ENCODE data around the gene ZSCAN26. TPM values are rescaled to one million over a fixed set of nuclear protein-coding genes. Genes with fewer than 3 reads are reported as not detected.

Gene ZSCAN26
- 8.7 and 21.6 TPM in 2 replicates for total RNA-seq

DNA sequence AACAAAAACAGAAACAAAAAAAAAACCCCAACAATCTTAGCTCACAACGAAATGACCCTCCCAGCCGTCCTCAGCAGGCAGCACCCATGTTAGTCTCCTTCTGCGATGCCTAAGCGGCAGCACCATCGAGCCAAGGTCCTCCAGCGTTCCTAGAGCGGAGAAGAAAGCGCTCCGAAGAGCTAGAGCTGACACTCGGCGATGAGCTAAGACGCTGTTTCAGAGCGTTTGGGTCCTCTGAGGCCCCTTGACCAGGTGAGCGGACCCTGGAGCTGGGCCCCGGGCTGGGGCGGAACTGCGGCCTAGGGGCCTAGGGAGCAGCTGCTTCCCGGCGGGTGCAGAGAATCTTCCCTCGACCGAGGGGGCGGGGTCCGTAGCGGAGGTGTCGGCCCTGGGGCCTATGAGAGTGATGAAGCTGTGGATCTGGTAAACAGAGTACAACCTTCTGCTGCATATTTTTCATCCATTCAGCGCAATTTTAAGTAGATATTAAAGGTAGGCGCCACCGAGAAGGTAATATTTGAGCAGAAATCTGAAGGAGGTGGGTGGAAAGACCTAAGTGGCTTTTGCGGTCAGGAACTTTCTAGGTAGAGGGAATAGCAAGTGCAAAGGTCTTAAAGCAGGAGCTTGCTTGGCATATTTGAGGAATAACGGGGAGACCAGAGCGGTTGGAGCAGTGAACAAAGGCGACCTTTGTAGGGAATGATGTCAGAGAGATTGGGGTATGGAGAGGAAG is at the start of gene ZSCAN26:
Gene ZSCAN26, plus strand, starts transcription at position 182 of the 733 bp plus-strand sequence. CDS start 4,777 bp downstream, outside the sequence.
- TF ChIP-seq, protein P1, sequence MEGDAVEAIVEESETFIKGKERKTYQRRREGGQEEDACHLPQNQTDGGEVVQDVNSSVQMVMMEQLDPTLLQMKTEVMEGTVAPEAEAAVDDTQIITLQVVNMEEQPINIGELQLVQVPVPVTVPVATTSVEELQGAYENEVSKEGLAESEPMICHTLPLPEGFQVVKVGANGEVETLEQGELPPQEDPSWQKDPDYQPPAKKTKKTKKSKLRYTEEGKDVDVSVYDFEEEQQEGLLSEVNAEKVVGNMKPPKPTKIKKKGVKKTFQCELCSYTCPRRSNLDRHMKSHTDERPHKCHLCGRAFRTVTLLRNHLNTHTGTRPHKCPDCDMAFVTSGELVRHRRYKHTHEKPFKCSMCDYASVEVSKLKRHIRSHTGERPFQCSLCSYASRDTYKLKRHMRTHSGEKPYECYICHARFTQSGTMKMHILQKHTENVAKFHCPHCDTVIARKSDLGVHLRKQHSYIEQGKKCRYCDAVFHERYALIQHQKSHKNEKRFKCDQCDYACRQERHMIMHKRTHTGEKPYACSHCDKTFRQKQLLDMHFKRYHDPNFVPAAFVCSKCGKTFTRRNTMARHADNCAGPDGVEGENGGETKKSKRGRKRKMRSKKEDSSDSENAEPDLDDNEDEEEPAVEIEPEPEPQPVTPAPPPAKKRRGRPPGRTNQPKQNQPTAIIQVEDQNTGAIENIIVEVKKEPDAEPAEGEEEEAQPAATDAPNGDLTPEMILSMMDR (IDR thresholded peaks at IDR 0.05; ENCODE audit: insufficient read depth, low read depth, low read length): no peak
- DNase-seq (ENCODE audit: low read depth): peak; percentile 86
- peak within 1 kb of the TSS; percentile 80 for H3K4me3 ChIP-seq (ENCODE audit: low read depth, low read length)

DNA sequence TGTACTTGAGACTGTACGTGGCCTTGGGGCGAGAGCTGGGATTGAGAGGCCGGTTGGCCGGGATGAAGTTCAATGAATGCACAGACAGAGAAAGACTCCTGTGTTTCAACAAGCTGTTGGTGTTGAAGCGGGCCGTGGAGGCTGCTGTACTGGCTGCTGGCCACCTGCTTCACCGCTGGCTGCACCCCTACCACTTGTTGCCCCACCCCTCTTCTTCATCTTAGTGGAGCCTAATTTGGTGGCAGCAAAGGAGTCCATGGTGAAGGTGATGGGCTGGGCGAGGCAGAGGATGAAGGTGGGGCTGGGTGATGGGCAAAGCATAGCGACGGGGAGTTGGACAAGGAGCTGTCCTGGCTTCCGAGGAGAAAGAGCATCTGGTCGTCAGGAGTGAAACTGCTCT is 49.1 kb upstream of the ZSCAN26 start:
- H3K4me3 ChIP-seq (ENCODE audit: low read depth, low read length): no peak overlapping the region

DNA sequence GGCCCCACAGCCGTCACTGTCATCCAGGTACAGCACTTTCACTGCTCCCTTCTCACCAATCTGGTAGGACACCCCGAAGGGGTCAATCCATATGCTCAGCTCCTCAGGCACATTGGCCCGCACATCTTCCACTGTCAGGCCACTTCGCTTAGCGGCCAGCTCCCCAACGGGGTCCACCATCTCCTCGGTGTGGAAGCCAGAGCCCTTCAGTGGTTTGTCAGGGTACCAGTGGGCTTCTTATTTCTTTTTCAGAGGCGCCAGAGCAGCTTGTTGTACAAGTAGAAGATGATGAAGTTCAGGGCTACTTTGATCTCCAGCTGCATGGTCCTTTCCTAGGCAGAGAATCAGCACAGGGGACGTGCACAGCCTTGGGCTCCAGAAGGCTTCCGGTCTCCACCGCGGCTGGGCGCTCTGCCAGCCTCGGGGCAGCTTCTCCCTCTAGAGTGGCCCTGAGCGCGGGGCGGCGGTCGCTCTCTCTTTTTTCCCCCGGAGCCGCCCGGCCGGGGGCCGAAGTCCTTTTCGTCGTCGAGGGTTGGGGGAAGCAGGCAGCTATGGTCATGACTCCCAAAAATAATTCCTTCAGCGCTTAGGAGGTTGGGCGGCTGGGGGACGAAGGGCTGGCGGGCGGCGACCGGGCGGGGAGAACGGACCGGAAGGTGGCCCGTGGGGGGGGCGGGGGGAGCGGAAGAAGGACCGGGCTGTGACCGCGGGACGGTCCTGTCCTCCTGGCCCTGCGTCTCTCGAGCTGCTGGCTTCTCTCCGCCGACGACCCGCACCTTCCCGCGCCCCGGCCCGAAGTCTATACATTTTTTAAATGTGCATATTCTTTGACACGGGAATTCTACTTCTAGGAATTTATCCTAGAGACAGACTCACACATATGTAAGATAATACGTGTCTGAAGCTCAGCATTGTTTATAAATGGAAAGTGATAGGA is 48.4 kb upstream of the ZSCAN26 start:
- peak overlapping the region; percentile 75 for H3K4me3 ChIP-seq (ENCODE audit: low read depth, low read length)
- peak; percentile 62 for DNase-seq (ENCODE audit: low read depth)
- TF ChIP-seq, protein P1 (IDR thresholded peaks at IDR 0.05; ENCODE audit: insufficient read depth, low read depth, low read length): no peak

More for the DNA sequence above, 49.1 kb upstream of the ZSCAN26 start:
- DNase-seq (ENCODE audit: low read depth): no peak
- TF ChIP-seq, protein P1 (IDR thresholded peaks at IDR 0.05; ENCODE audit: insufficient read depth, low read depth, low read length): no peak

DNA sequence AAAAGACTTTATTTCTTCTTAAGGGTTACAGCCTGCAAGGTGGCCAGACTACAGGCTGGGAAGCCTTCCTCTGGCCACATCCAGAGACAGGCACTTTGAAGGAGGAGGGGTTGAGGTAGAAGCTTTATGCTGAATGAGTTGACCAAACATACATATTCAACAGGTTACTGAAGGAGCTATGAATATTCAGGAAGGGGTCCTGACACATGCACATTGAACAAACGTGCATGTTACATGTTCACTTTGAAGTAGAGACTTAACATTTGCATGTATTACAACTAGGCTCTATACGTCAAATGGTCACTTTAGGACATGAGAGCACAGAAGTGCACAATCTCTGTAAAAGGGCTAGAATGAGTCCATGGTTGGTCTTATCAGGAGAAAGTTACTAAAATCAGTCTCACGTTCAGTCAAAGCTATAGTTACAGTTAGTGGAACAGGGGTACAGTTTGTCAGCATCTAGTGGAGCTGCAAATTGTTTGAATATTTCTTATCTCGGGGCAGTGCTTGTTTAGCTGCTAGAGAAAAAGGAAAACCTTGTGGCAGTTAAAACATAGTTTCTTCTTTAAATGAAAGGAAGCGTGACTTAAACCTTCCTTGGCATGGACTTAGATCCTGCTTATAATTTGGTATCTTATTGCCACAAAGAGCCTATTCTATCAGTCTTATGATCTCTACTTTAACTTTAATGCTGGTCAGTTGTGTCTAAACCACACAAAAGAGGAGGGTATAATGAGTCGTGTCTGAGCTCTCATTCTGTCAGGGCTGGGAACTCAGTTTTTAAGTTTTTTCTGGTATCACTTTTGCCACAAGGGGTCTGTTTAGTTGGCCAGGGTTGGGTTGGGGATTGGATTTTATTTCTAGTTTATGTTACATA is 46.4 kb upstream of the ZSCAN26 start:
- H3K4me3 ChIP-seq (ENCODE audit: low read depth, low read length): no peak overlapping the region
- DNase-seq (ENCODE audit: low read depth): no peak
- TF ChIP-seq, protein P1 (IDR thresholded peaks at IDR 0.05; ENCODE audit: insufficient read depth, low read depth, low read length): no peak

DNA sequence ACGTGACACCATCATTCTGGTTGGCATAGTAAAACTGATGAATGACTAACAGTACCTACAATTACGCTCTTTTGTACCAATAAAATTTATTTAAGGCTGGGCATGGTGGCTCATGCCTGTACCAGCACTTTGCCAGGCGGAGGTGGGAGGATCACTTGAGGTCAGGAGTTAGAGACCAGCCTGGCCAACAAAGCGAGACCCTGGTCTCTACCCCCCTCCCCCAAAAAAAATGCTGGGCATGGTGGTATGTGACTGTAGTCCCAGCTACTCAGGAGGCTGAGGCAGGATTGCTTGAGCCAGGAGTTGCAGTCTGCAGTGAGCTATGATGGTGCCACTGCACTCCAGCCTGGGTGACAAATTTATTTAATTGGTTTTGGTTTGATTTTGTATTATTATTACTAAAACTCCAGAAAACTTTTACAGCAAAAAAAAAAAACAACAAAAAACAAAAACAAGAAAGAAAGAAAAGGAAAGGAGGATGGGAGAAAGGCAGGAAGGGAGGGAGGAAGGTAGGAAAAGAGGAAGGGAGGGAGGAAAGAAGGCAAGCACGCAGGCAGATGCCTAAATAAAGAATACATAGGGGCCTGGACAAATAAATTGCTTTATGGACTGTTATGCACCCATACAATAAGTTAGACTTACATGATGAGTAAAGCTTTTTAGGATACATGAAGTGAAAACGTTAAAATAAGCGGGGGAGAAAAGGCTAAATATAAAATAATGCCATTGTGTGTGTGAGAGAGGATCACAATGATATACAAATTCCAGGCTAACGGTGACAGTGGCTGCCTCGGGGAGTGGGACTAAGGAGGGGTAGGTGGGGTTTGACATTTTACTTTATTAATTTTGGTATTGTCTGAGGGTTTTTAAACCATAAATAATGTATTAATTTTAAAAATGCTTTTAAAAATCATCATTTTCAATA is 42.5 kb upstream of the ZSCAN26 start:
- DNase-seq (ENCODE audit: low read depth): no peak
- TF ChIP-seq, protein P1 (IDR thresholded peaks at IDR 0.05; ENCODE audit: insufficient read depth, low read depth, low read length): no peak
- peak overlapping the region; percentile 93 for H3K4me3 ChIP-seq (ENCODE audit: low read depth, low read length)
